ENCODE data around the gene FTCD.

Gene FTCD

GRCh38 chr21:46136739-46137349 lies 18.5 kb downstream of the FTCD start:
- no peak for ATAC-seq (ENCODE audit: low read depth)
- TF ChIP-seq, protein P1, sequence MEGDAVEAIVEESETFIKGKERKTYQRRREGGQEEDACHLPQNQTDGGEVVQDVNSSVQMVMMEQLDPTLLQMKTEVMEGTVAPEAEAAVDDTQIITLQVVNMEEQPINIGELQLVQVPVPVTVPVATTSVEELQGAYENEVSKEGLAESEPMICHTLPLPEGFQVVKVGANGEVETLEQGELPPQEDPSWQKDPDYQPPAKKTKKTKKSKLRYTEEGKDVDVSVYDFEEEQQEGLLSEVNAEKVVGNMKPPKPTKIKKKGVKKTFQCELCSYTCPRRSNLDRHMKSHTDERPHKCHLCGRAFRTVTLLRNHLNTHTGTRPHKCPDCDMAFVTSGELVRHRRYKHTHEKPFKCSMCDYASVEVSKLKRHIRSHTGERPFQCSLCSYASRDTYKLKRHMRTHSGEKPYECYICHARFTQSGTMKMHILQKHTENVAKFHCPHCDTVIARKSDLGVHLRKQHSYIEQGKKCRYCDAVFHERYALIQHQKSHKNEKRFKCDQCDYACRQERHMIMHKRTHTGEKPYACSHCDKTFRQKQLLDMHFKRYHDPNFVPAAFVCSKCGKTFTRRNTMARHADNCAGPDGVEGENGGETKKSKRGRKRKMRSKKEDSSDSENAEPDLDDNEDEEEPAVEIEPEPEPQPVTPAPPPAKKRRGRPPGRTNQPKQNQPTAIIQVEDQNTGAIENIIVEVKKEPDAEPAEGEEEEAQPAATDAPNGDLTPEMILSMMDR (IDR thresholded peaks at IDR 0.05; ENCODE audit: poor library complexity, severe bottlenecking) = no peak

DNA sequence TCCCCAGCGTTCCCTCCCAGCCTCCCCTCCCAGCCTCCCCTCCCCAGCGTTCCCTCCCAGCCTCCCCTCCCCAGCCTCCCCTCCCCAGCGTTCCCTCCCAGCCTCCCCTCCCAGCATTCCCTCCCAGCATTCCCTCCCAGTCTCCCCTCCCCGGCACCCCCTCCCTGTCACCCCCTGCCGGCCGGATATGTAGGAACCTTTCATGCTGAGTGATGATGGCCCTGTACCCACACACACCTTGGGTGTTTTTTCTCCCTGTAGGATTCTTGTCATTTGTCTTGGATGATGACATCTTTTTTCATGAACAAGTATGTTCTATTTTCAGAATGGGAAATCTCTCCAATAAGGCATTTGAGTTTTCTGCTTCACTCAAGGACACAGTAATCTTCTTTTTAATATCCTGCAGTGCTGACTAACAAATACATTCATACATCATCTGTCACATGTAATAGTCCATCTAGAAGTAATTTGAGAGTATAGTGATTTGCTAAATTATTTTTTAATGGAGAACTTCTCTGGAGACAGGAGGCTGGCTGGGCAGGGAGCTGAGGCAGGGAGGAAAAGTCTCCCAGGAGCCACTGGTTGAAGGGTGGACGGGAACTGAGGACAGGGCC lies 19.5 kb downstream of the FTCD start:
- no peaks in the 10 kb centered on the region for H3K36me3 ChIP-seq (ENCODE audit: low read depth)
- DNase-seq (ENCODE audit: low spot score) (no peak), ATAC-seq (ENCODE audit: low read depth) (no peak)

More at GRCh38 chr21:46136739-46137349, 18.5 kb downstream of the FTCD start:
- no peaks in the 10 kb centered on the region for H3K36me3 ChIP-seq (ENCODE audit: low read depth)
- H3K4me1 ChIP-seq (ENCODE audit: insufficient read depth, poor library complexity, severe bottlenecking) = no peaks in the 10 kb centered on the region
- no peaks in the 10 kb centered on the region for H3K9me3 ChIP-seq (ENCODE audit: severe bottlenecking)
- H3K27ac ChIP-seq (ENCODE audit: poor library complexity, severe bottlenecking) = no peak overlapping the region
- no peak for DNase-seq (ENCODE audit: low spot score)
- no peak overlapping the region for H3K4me3 ChIP-seq (ENCODE audit: severe bottlenecking)
- H3K27me3 ChIP-seq (ENCODE audit: insufficient read depth, poor library complexity, severe bottlenecking) = no peaks in the 10 kb centered on the region

DNA sequence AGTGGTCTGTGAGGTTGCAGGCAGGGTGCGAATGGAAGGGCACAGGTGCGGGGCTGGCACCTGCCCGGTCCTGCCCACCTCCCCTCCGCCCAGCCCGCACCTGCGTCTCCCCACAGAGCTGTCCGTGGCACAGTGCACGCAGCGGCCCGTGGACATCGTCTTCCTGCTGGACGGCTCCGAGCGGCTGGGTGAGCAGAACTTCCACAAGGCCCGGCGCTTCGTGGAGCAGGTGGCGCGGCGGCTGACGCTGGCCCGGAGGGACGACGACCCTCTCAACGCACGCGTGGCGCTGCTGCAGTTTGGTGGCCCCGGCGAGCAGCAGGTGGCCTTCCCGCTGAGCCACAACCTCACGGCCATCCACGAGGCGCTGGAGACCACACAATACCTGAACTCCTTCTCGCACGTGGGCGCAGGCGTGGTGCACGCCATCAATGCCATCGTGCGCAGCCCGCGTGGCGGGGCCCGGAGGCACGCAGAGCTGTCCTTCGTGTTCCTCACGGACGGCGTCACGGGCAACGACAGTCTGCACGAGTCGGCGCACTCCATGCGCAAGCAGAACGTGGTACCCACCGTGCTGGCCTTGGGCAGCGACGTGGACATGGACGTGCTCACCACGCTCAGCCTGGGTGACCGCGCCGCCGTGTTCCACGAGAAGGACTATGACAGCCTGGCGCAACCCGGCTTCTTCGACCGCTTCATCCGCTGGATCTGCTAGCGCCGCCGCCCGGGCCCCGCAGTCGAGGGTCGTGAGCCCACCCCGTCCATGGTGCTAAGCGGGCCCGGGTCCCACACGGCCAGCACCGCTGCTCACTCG lies 23.3 kb downstream of the FTCD start:
- H3K4me3 ChIP-seq (ENCODE audit: severe bottlenecking) = no peak overlapping the region
- H3K4me1 ChIP-seq (ENCODE audit: insufficient read depth, poor library complexity, severe bottlenecking) = no peaks in the 10 kb centered on the region
- H3K36me3 ChIP-seq (ENCODE audit: low read depth) = no peaks in the 10 kb centered on the region
- TF ChIP-seq, protein P1 (IDR thresholded peaks at IDR 0.05; ENCODE audit: poor library complexity, severe bottlenecking) = no peak
- no peaks in the 10 kb centered on the region for H3K27me3 ChIP-seq (ENCODE audit: insufficient read depth, poor library complexity, severe bottlenecking)
- no peak overlapping the region for H3K27ac ChIP-seq (ENCODE audit: poor library complexity, severe bottlenecking)
- no peaks in the 10 kb centered on the region for H3K9me3 ChIP-seq (ENCODE audit: severe bottlenecking)
- ATAC-seq (ENCODE audit: low read depth) (no peak), DNase-seq (ENCODE audit: low spot score) (no peak)

More for the DNA sequence above, 19.5 kb downstream of the FTCD start:
- no peaks in the 10 kb centered on the region for H3K27me3 ChIP-seq (ENCODE audit: insufficient read depth, poor library complexity, severe bottlenecking)
- no peak overlapping the region for H3K27ac ChIP-seq (ENCODE audit: poor library complexity, severe bottlenecking)
- no peaks in the 10 kb centered on the region for H3K4me1 ChIP-seq (ENCODE audit: insufficient read depth, poor library complexity, severe bottlenecking)
- H3K4me3 ChIP-seq (ENCODE audit: severe bottlenecking) = no peak overlapping the region
- no peaks in the 10 kb centered on the region for H3K9me3 ChIP-seq (ENCODE audit: severe bottlenecking)
- TF ChIP-seq, protein P1 (IDR thresholded peaks at IDR 0.05; ENCODE audit: poor library complexity, severe bottlenecking) = no peak

DNA sequence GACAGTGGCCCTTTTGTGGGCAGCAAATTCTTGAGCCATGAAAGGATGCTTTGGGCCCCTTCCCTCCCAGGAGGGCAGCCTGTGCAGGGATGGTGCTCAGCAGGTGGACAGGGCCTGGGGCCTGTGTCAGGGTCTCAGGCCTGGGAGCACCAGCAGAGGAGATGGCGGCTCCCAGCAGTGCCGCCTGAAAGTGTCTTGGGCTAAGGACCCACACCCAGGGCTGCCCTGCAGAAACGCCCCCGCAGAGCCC lies 23.9 kb downstream of the FTCD start:
- Histone ChIP-seq H3K4me1 (ENCODE audit: insufficient read depth, poor library complexity, severe bottlenecking) (no peaks in the 10 kb centered on the region), H3K36me3 (ENCODE audit: low read depth) (no peaks in the 10 kb centered on the region), H3K27me3 (ENCODE audit: insufficient read depth, poor library complexity, severe bottlenecking) (no peaks in the 10 kb centered on the region), H3K27ac (ENCODE audit: poor library complexity, severe bottlenecking) (no peak overlapping the region), H3K9me3 (ENCODE audit: severe bottlenecking) (no peaks in the 10 kb centered on the region), H3K4me3 (ENCODE audit: severe bottlenecking) (no peak overlapping the region)
- TF ChIP-seq, protein P1 (IDR thresholded peaks at IDR 0.05; ENCODE audit: poor library complexity, severe bottlenecking) = no peak
- DNase-seq (ENCODE audit: low spot score) (no peak), ATAC-seq (ENCODE audit: low read depth) (no peak)

Measured in RWPE2 (cell line).